ENCODE data around the gene RPN1.

Gene RPN1

DNA sequence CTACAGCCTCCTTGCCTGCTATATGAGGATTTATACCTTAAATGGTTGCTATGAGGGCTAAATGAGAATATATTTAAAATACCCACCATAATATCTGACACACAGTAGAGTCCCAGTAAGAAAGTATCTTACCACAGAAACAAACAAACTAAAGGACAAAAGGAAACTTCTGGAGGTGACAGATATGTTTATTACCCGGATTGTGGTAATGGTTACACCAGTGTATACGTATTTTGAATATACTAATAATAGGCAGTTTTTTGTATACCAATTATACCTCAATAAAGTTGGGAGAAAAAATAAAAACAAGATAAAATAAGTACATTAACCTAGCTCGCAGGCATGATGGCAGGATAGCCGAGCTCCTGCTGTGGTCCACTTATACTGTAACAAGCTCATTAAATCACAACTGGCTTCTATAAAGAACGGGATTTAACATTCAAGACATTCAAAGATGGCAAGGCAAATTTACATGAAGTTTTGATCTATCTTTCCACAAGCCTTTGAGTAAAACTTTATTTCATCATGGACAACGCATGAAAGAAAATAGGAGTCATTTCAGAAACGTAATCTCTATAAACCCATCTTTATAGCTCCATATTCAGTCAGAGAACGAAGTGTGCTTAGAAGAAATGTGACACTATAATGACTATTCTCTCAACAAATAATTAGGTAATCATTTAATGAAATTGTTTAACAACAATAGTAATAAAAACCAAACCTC lies 1.5 kb downstream of the RPN1 start:
- DNase-seq (ENCODE audit: low spot score): no peak

DNA sequence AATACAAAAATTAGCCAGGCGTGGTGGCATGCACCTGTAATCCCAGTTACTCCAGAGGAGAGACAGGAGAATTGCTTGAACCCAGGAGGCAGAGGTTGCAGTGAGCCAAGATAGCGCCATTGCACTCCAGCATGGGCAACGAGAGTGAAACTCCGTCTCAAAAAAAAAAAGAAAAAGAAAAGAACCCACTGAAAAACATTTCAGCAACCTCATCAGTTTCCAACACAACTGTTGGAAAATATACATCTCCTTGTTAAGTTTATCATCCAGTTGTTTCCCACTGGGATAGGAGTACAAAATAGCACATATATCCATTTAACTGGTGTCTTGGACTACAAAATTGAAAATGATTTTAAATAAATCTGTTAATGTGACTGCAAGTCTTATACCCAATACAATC lies 2.2 kb downstream of the RPN1 start:
- no peak for DNase-seq (ENCODE audit: low spot score)

DNA sequence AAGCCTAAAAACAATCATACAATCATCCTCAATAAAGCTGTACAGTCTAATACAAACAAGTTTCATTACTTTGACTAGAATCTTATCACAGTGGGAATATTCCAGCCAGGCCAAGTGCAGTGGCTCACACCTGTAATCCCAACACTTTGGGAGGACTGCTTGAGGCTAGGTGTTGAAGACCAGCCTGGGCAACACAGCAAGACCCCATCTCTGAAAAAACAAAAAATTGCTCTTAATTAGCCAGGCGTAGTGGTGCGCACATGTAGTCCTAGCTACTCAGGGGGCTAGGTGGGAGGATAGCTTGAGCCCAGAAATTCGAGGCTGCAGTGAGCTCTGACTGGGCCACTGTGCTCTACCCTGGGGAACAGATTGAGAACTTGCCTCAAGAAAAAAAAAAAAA lies 3.3 kb downstream of the RPN1 start:
- DNase-seq (ENCODE audit: low spot score): no peak

DNA sequence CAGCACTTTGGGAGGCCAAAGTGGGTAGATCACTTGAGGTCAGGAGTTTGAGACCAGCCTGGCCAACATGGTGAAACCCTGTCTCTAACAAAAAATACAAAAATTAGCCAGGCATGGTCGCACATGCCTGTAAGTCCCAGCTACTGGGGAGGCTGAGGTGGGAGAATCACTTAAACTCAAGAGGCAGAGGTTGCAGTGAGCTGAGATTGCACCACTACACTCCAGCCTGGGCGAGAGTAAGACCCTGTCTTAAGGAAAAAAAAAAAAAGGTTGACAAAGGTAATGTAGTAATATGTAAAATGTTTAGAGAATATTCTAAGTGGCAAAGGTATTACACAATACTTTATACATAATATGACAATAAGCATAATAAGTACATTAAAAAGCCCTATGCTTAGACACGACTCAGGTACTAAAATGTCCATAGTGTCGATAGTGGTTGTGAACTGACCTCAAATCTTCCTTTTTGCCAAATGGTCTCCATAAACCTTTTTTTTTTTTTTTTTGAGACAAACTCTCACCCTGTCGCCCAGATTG lies 16.5 kb downstream of the RPN1 start:
- DNase-seq (ENCODE audit: low spot score): no peak

DNA sequence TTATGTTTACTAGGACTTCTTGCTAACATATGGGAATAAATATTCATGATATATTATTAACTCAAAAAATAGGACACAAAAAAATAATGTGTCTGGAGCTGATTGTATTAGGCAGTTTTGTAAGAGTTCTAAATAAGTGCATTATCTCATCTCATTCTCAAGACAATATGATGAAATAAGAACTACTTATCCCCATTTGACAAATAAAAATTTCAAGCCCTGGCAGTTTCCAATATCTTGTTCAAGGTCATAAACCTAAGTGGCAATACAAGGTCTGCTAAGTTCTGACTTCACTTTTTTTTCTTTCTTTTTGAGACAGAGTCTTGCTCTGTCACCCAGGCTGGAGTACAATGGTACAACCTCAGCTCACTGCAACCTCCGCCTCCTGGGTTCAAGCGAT lies 18.3 kb downstream of the RPN1 start:
- DNase-seq (ENCODE audit: low spot score): no peak

DNA sequence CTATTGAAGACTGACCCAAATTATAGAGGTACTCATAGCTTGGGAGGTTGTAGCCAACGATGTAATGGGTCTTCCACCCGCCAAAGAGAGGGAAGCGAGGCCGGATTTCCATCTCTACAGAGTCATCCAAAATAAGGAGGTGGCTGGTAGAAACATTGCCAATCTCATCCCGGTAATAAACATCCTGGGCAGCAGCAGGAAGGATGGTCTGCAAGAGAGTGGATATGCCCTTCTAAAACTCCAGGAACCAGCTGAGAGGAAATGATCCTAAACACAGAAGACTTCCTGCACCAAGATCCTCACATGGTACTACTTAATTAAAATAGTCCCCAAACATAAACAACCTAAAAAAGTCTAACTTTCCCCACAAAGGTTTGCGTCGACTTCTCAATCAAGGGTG lies 20.7 kb downstream of the RPN1 start:
- DNase-seq (ENCODE audit: low spot score): no peak

DNA sequence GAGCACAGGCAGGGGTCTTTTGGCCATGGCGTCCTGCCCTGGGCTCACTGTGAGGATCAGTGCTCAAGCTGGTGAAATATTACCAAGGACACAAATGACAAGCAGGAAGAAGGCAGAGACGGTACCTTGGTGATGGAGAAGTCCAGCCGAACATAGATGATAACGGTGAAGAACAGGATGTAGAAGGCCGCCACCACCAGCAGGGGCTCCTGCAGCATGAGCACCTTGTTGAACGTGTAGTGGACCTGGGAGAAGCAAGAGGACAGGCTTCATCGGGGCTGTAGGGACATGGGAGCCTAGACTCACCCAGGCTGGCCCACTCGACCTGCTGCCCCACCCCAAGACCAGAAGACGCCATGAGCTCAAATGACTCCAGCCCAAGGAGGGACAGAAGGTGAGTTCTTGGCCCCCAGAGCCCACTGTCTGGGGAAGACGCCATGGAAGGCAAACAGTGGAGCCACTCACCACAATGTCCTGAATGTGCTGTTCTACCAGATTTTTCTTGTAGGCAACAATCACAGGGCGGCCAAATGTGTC lies 25.1 kb downstream of the RPN1 start:
- no peak for DNase-seq (ENCODE audit: low spot score)

DNA sequence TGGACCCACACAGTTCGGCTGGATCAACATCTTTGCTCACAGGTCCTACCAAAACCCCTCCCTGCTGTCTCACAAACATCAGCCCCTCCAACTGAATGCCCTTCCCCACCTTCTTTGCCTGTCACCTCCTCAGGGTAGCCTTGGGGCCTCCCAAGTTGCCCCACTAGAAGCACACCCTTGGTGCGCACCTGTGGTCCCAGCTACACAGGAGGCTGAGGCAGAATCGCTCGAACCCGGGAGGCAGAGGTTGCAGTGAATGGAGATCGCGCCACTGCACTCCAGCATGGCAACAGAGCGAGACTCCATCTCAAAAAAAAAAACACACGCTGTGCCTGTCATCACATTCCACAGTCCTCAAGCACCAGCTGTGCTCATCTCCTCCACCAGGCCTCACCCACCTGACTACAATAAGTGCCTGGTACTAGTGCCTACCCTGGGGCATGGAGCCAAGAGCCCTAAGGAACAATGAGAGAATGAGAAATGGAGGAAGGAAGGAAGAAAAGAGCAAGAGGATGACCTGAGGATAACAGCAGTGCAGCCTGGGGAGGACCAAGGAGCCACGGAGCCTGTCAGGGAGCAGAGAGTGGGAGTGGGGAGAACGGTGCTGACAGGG lies 26.0 kb downstream of the RPN1 start:
- no peak for DNase-seq (ENCODE audit: low spot score)

DNA sequence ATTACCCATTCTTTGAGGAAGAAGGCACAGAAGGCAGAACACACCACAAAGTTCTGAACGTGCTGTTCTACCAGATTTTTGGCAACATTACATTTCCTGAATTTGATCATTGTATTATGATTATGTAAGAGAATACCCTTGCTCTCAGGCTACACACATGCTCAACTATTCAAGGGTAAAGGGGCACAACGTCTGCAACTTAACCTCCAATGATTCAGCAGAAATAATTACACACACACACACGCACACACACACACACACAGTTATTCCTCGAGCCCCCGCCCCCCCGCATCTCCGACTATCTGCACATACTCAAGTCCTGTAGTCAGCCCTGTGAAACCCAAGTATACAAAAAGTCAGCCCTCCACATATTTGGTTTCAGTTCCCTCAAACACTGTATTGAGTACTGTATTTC lies 26.8 kb downstream of the RPN1 start:
- DNase-seq (ENCODE audit: low spot score): no peak

DNA sequence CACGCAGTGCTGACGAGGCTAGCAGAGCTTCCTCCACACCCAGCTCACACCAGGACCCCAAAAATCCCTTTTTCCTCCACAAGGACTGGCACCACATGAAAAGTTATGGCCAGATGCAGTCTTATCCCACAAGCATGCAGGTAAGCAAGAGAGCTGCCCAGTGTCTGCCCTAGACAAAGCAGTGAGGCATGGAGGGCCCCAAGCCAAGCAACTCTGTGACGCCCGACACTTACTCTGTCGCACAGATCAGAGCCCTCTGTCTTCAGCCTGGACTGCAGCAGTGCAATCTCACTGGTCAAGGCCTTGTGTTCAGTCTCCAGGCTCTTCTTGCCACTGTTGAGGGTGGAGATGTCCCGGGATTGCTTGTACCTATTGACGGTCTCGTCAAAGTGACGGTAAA lies 28.7 kb downstream of the RPN1 start:
- no peak for DNase-seq (ENCODE audit: low spot score)

DNA sequence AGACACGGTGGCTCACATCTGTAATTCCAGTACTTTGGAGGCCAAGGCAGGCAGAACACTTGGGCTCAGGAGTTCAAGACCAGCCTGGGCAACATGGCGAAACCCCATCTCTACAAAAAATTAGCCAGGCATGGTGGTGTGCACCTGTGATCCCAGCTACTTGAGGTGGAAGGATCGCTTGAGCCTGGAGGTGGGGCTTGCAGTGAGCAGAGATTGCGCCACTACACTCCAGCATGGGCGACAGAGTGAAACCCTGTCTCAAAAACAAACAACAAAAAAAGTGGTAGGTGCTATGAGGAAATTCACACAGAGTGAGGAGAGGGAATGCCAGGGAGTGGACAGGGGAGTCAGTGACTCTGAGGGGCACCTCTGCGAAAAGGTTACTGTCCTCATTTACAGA lies 29.4 kb downstream of the RPN1 start:
- no peak for DNase-seq (ENCODE audit: low spot score)

DNA sequence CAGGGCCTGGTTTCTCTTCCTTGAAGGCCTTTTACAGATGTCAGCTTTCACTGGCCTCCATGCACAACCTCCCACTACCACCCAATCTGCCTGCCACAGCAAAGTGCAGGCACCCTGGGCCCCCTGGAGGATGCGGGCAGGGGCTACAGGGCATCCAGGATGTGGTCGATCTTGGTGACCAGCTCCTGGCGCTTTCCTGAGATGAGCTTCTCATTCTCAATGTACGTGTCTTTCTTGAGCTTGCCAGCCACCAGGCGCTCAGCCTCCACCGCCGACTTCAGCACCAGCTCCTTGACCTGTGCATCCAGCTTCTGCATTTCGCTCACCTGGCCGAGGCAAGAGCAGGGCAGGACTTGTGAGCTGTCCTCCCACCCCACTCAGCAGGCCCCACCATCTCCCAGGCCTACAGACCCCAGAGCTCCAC lies 30.3 kb downstream of the RPN1 start:
- no peak for DNase-seq (ENCODE audit: low spot score)

DNA sequence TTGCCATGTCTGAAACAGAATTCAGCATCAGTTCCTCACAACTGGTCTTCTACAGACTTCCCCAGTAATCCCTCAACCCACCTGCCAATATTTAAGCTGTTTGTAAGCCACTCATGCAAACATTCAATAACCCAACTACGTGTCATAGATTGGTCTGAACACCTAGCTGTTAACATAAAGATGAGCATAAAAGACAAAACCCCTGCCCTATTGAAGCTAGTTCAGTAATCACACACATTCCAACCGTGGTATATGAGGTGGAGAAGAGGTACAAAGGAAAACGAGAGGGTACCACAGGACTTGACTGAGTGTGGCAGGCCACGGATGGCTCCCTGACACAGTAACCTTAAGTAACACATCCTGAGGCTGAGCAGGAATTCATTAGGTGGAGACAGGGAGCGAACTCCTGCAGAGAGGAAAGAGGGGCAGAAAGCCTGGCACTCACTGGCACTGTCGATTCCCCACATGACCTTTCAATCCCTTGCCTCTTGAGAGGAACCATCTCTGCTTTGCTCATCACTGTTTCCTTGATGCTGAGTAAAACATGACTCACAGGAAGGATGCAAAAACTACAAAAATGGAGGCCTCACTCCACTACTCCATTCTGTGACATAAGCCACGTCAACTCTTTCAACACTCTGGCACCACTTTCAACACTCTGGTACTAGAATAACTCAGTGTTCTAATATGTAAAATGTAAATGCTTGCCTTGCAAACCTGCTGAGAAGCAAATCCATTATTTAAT lies 31.3 kb downstream of the RPN1 start:
- peak; percentile 63 for DNase-seq (ENCODE audit: low spot score)

DNA sequence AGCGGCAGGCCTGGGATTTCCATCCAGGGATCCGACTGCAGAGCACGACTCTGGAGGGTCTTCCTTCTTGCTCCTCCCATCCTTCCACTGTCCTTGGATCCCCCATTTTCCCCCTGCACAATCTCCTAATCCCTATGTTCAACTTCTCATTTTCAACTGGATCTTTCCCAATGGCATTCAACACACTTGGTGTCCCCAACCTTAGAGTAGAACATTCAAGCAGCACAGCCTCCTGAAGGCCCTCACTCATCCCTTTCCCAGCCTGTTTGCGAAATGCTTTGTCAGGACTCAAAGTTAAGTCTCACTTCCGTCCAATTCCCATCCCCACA lies 32.3 kb downstream of the RPN1 start:
- no peak for DNase-seq (ENCODE audit: low spot score)

DNA sequence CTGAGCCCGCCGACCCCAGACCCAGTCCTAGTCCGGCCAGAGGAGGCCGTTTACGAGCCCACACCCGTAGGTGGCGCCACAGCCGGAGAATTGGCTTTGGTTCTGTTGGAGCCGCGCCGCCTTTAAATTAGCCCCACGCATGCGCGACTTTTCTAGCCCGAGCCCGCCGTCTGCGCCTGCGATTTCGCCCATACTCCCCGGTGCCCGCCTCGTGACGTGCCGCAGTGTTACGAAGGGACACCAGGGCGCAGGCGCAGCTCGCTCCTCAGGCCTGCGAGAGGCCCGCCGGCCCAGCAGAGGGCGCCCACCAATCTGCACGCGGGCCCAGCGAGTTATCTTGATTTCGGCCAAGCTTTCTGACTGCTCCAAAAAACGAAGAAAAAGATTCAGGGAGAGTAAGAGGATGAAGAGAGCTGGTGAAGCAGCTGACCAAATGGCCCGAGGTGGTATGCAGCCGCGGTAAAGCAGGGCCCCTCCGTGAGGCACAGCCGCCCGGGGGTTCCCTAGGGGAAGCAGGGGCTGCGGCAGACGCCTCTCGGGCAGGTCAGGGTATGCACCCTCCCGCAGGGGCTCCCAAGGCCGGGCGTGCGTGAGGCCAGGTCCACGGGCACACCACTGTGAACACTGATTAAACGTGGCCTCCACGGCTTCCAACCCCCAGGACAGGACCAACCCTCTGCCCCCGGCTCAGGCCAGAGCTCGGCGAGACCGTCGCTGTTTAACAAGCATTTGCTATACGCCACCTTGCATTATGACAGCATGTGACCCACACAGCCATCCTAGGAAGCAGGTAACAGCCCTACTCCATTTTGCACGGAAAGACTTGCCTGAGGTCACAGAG lies 32.8 kb downstream of the RPN1 start:
- DNase-seq (ENCODE audit: low spot score): peak; percentile 100

DNA sequence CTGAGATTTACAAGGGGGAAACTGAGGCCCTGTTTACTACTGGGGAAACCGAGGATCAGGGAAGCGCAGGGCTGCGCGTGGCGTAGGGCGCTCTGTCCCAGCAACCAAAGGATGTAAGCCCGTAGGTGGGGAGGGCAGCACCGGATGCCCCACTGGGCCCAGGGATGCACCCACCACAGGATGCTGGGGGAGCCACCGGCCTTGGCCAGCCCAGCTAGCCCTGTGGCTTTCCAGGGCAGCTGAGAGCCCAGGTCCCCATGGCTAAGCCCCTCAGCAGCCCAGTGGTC lies 33.4 kb downstream of the RPN1 start:
- no peak for DNase-seq (ENCODE audit: low spot score)

DNA sequence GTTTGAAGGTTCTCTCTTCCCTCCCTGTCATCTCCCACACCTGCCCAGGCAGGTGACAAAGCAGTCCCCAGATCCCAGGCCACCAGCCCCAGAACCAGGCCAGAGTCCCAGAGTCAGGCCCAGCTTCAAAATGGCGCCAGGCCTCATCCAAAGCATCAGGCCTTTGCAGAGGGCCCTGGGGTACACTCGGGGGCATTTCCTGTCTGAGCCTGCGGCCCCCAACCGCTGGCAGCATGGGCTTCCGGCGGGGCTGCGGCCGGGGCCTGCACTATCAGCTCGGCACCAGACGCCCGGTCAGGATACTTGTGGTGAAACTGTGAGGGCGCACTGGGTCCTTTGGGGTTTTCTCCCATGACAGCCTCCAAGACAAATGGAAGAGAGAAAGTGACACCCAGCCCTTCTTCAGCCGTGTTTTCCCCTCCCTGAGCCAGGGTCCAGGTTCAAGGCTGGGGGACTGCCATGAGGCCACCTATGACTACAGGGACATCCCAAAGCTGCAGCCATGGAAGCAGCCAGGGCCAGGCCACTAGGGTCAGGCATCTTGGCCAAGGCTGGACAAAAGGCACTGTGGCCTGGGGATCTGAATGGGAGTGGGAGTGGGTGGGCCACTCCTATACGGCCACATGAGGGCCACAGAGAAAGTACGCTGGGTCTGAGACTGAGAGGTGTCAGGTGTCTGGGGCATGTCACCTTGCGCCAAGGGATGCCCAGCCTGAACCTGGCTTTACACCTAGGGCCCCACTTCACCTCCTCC lies 33.9 kb downstream of the RPN1 start:
- no peak for DNase-seq (ENCODE audit: low spot score)

DNA sequence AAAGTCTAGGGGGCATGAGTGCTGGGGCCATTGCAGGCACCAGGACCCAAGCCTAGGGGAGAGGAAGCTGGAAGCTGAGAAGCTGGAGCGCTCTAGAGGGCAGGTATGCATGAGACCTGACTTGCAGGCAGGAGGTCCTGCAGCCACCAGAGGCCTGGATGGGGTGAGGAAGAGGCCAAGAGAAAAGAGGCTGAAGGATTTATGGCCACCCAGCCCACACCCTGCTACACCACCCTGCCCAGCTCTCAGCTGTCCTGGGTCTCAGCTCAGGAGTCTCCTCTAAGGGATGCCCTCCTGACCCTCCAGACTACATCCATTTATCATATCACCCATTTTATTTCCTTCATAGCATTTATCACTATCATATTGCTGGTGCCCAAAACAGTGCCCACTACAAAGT lies 36.5 kb downstream of the RPN1 start:
- no peak for DNase-seq (ENCODE audit: low spot score)

DNA sequence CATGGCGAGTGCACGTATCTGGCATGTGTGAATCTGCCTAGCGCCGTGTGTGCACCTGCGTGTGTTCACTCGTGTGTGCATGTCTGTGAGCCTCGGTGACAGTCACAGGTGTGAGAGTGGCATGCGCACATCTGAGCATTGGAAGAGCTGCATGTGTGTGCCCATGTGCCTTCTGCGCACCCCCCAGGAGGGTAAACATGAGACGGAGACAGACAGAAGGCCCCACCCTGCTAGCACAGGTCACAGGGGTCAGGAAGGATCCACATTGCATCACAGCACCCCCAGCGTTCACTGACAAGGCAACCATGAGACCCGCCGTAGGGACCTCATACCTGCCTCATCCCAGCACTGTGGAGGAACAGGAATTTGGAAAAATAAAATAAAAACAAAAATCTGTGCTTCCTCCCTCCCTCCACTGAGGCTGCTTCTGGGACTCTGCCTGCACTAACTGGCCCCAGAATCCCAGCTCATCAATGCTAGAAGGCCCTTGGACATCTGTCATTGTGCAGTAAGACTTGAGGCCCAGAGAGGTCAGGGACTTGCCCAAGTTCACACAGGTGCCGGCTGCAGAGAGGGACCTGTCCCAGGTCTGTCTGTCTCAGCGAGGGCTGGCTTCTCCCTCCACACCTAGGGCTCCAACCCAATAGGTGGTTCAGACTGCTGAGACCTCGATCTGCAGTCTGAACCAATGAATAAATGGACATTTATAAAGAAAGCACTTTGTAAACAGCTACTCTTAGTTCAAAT lies 37.4 kb downstream of the RPN1 start:
- DNase-seq (ENCODE audit: low spot score): no peak

DNA sequence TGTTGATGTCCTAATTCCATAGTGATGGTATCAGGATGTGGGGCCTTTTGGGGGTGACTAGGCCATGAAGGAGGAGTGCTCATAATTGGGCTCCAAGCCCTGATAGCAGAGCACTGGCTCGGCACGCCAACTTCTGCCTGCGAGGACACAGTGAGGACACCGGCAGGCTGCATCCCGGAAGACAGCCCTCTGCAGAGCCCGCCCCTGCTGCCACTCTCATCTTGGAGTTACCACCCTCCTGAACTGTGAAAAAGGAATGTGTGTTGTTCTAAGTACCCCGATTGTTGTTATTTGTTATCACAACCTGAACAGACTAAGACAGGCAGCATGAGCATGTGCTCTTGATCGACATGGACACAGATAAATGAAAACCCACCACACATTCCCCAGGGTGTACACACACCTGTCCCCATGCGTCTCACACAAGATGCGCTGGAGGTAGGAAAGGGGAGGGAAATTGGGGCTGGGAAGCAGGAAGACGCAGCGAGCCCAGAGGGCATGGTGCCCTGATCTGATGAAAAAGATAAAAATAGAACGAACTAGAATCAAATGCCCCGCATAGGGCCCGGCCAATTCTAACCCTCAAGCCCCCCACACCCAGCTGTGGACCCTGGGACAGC lies 40.1 kb downstream of the RPN1 start:
- DNase-seq (ENCODE audit: low spot score): no peak

All from GM03348 (cell line).